GM12892 (cell line): ENCODE data around the gene SOX6.

Experiments
- POLR2A ChIP-seq: IDR thresholded peaks from 2 replicates; pipeline ENCODE4 v1.6.1; 2011; ENCODE audit warnings: low read depth, low read length, control low read depth
- TAF1 ChIP-seq: IDR thresholded peaks from 2 replicates; pipeline ENCODE4 v1.6.1; 2011; ENCODE audit warnings: low read depth, mild to moderate bottlenecking, control low read depth, low read length, borderline replicate concordance

GRCh38 chr11:16078936-16079335, 277.4 kb downstream of the SOX6 start:
- TF ChIP-seq POLR2A: no peak
- no peak for TF ChIP-seq TAF1
